Gastroesophageal sphincter (tissue), 3 donors: Measurements from ENCODE around the gene CSNK2A1.

Source experiments
- CTCF ChIP-seq, 4 experiments: fragments of 200-600 bp in 2 of 4; fragments of 450-650 bp in 2 of 4; sonication (generic) in 1 of 4; IDR thresholded peaks; one replicate each; pipeline ENCODE4 v1.5.1; 2017 to 2019; ENCODE audit warnings: antibody characterized with exemption in 4 of 4, mild to moderate bottlenecking in 2 of 4, moderate library complexity in 2 of 4
- POLR2A ChIP-seq, 2 donors: fragments of 450-650 bp; IDR thresholded peaks; one replicate each; pipeline ENCODE4 v1.6.1; 2017; ENCODE audit warnings: antibody characterized with exemption in 2 of 2, mild to moderate bottlenecking in 2 of 2, moderate library complexity in 1 of 2
- POLR2AphosphoS5 ChIP-seq: sonication (generic); formaldehyde crosslinking; IDR thresholded peaks from one replicate; pipeline ENCODE4 v1.6.1; 2017; ENCODE audit warnings: antibody characterized with exemption

- TF ChIP-seq CTCF (IDR thresholded peaks at IDR 0.05) (no peak), POLR2A (IDR thresholded peaks at IDR 0.05) (no peak), POLR2AphosphoS5 (no peak)
Measured at GRCh38 chr20:469746-470490, 73.7 kb downstream of the CSNK2A1 start.
